PFSK-1 (cell line): ENCODE results near the gene MAPKAPK2.

Source experiments
- POLR2AphosphoS5 ChIP-seq: IDR thresholded peaks from 2 replicates; pipeline ENCODE4 v1.6.1; 2012; ENCODE audit warnings: low read depth, mild to moderate bottlenecking, control low read depth, low read length, moderate library complexity
- SIN3A ChIP-seq: IDR thresholded peaks from 2 replicates; pipeline ENCODE4 v1.6.1; 2012; ENCODE audit warnings: mild to moderate bottlenecking, low read length, moderate library complexity, borderline replicate concordance; ENCODE audit not compliant: insufficient read depth
- TAF1 ChIP-seq: IDR thresholded peaks from 2 replicates; pipeline ENCODE4 v1.6.1; 2012; ENCODE audit warnings: low read length, control low read depth, borderline replicate concordance; ENCODE audit not compliant: insufficient read depth
- TF ChIP-seq, protein P1 (sequence below), 2 experiments: IDR thresholded peaks; 2 replicates each; pipeline versions ENCODE4 v1.6.1 to v1.8.0; 2011 to 2012; ENCODE audit warnings: low read depth in 2 of 2, low read length in 2 of 2, control low read depth in 1 of 2, inconsistent platforms in 1 of 2, mild to moderate bottlenecking in 1 of 2, moderate library complexity in 1 of 2; ENCODE audit not compliant: insufficient read depth in 1 of 2

DNA sequence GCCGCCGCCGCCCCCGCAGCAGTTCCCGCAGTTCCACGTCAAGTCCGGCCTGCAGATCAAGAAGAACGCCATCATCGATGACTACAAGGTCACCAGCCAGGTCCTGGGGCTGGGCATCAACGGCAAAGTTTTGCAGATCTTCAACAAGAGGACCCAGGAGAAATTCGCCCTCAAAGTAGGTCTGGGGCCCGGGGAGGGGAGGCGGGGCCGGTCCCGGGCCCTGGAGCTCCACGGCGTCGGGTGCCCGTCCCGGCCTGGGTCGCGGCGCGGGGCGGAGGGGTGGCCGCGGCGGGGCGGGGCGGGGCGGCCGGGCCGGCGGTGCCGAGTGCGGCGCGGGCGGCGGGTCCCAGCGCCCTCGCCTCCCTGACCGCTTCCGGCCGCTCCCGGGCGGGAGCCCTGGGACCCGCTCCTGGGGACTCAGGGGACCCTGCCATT lies 646 bp downstream of the MAPKAPK2 start:
- no peak for TF ChIP-seq TAF1
- no peak for TF ChIP-seq POLR2AphosphoS5
- TF ChIP-seq, protein P1, sequence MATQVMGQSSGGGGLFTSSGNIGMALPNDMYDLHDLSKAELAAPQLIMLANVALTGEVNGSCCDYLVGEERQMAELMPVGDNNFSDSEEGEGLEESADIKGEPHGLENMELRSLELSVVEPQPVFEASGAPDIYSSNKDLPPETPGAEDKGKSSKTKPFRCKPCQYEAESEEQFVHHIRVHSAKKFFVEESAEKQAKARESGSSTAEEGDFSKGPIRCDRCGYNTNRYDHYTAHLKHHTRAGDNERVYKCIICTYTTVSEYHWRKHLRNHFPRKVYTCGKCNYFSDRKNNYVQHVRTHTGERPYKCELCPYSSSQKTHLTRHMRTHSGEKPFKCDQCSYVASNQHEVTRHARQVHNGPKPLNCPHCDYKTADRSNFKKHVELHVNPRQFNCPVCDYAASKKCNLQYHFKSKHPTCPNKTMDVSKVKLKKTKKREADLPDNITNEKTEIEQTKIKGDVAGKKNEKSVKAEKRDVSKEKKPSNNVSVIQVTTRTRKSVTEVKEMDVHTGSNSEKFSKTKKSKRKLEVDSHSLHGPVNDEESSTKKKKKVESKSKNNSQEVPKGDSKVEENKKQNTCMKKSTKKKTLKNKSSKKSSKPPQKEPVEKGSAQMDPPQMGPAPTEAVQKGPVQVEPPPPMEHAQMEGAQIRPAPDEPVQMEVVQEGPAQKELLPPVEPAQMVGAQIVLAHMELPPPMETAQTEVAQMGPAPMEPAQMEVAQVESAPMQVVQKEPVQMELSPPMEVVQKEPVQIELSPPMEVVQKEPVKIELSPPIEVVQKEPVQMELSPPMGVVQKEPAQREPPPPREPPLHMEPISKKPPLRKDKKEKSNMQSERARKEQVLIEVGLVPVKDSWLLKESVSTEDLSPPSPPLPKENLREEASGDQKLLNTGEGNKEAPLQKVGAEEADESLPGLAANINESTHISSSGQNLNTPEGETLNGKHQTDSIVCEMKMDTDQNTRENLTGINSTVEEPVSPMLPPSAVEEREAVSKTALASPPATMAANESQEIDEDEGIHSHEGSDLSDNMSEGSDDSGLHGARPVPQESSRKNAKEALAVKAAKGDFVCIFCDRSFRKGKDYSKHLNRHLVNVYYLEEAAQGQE (IDR thresholded peaks at IDR 0.05; ENCODE audit: insufficient read depth in 1 of 2, low read depth in 2 of 2, low read length in 2 of 2) = no peak
- TF ChIP-seq SIN3A = no peak
